HG02571 (cell line): ENCODE results near the gene FRMD4B.

ENCODE experiments used
- ATAC-seq: cut with Tn5 transposase; IDR thresholded peaks from one replicate; pipeline ENCODE4 v1.9.1; 2021; ENCODE audit warnings: mild to moderate bottlenecking, moderate library complexity; ENCODE audit not compliant: unreplicated experiment

Gene FRMD4B

DNA sequence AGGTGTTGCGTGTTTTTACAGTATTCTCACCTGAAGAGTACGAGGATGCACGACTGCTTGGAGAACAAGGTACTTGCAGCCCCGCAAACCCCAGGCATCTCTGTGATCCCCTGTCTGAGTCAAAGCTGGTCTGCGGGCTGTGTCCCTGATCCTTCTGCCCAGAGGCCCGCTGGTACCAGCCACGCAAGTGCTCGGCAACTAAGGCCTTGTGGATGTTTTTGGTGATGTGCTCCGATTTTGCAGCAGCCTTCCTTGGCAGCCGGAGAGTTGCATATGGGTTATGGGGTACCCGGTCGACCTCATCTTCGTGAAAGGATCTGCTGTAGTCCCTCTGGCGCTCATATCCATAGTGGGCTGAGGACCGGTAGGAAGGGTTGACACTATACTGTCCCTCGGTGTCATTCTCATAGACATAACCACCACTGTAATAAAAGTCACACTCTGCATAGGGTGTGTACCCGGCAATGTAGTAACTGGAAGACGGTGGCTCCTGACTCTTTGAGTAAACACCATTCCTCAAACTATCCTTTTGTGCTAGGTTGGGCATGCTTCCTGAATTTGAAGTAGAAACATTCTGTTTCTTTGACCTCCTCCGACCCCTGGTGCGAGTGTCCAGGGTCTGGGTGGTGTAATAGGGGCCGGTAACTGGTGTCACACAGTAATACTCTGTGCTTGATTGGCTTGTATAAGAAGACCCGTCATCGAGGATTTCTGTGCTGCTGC is 204.9 kb downstream of the FRMD4B start:
- ATAC-seq: no peak

GRCh38 chr3:69179740-69180372 is 206.0 kb downstream of the FRMD4B start:
- ATAC-seq: no peak

GRCh38 chr3:69178838-69179739 is 206.8 kb downstream of the FRMD4B start:
- ATAC-seq: no peak

- ATAC-seq: no peak
Measured at GRCh38 chr3:69178082-69178481, 207.8 kb downstream of the FRMD4B start.

DNA sequence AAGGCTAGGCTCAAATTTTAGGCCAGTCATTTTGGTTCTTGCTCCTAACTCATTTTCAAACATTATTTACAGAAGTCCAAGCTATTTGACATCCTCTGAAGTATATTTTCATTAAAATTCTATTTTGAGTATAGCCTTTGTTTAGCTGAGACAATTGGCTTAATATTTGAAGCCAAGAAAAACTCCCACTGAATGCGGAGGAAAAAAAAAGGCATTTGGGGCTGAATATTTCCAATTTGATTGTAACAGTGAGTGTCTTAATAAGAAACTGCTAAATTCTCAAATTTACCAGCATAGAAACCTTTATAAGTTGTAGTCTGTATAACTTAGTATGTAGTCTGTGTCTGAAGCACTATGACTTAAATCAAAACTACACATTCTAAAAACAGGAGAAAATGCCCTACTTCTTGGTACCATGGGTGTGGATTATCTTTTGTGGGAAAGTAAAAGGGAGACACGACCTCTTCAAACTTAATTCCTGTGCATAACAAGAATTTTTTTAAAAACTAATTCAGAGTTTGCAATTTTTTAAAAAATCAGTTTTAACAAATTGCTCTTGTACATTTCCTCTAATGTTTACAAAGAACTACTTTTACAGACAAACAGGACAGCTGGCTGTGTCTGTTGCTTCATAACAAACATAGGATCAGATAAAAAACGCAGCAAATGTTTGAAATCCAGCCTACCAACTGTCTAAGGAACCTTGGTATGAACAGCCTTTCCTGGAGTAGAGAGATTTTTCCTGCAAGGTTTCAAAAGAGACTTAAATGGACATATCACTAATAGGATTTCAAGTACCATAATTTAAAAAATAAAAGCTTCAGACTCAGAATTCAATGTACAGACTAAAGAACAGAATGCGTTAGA is 210.8 kb downstream of the FRMD4B start:
- no peak for ATAC-seq

DNA sequence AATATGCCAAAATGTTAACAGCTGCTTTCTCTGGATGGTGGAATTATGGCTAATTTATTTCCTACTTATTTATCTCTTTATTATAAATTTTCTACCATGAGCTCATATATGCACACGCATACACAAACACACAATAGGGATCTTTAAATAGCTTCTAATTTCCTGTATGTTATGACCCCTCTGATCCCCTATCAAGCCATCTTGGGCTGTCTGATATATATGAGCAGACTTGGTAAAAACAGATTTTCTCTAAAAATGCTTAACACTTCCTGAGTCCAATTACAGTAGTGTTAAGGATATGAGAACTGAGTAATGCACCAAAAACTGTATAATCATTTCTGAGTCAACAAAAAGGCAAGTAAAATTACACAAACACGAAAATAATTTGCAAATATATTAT is 211.4 kb downstream of the FRMD4B start:
- no peak for ATAC-seq

DNA sequence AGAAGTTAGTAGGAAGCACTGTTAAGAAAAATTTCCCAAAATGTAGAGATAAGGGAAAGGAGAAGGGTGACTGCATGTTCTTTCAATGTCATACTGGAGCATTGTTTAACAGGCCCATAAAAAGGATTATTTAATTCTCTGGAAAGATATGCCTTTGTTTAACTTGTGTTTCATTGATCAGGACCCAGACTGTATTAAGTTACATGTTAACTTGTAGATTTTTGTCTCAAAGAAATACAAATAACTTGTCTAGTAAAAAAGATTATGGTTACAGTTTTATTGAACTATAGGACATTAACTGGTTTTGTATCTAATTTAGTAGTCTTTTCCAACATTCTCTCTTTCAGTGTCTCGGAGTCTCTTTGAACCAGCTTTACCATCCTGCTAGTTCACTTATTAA is 213.8 kb downstream of the FRMD4B start:
- no peak for ATAC-seq

- ATAC-seq: no peak
Measured at GRCh38 chr3:69166446-69166845, 219.4 kb downstream of the FRMD4B start.

GRCh38 chr3:69165744-69166143 is 220.1 kb downstream of the FRMD4B start:
- ATAC-seq: no peak

GRCh38 chr3:69164296-69164695 is 221.6 kb downstream of the FRMD4B start:
- no peak for ATAC-seq

GRCh38 chr3:69162308-69162980 is 223.4 kb downstream of the FRMD4B start:
- no peak for ATAC-seq

DNA sequence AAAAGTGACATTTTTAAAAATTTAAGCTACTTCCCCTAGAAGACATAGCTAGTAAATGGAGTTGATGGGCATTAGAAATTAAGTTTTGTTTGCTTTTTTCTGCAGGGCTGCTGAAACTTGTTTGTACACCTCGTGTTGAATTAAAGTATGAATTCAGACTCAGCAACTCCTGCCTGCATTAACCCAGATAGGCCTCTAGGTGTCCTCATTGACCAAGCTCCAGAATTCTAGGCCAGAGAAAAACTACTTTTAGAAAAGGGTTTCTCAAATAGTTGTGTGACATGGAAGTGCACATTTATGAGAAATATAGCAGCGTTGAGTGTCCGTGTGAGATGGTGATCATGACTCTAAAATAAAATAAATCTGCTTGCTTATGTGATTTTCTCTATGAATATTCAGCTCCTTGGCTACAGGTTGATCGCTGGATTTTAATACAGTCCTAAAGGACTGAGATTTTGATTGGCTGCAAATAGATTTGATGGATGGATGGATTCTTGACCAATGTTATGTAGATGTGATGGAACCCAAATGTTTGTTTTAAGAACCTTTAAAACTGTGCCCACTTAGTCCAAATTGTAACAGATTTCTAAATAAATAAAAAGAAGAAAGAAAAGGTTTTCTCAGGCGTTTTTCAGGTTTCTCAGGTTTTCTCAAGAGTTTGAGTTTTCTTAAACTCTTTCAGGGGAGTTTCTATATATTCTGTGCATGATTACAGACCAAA is 224.1 kb downstream of the FRMD4B start:
- no peak for ATAC-seq

DNA sequence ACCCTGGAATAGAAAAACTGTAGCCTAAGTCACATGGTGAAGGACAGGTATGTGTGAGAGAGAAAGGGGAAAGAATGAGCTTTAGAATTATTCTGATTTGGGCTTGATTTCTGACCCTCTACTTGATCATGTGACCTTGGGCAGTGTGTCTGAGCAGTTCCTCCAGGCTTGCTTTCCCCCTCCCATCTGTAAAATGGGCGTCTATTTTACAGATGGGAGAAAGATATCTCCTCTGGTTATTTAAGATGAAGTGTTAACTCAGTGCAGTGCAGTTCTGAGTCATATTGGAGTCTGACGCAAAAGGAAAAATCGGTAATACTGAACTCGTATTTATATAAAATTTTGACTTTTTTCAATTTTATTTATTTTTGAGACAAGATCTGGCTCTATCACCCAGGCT is 225.4 kb downstream of the FRMD4B start:
- no peak for ATAC-seq

DNA sequence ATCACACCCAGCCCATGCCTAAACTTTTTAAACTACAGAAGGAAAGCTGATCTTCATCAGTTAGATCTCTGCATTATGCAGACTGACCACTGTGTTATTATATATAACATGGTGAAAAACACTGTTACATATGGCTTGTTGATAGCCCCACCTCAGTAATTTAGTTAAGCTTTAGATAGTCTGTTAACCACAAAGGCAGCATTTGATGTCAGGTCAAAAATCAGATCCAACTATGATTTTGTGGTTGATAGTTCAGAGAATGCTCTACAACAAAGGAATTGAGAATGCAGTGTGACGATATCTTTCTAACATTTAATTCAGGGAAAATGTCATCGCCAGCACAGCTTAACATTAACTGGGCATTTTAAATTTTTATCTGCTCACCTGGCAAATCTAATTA is 225.8 kb downstream of the FRMD4B start:
- ATAC-seq: no peak

DNA sequence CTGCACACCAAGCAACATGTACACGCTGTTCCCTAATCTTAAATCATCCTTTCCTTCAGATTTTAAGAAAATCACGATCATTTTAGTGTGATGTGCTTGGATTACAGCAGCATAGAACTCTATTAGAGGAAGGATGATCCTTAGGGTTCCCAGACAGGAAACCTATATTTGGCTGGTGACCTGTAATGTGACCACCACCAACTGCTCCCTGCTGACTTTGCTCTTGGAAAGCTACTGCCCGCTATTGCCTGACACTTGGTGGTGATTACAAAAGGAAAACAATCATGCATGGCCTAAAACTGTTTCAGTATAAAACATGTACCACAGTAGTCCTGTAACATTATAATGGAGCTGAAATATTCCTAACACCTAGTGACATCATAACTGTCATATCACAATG is 236.3 kb downstream of the FRMD4B start:
- no peak for ATAC-seq

GRCh38 chr3:69145688-69146087 is 240.2 kb downstream of the FRMD4B start:
- ATAC-seq: no peak

- ATAC-seq: no peak
Measured at GRCh38 chr3:69144631-69145245, 241.2 kb downstream of the FRMD4B start.

- ATAC-seq: no peak
Measured at GRCh38 chr3:69143612-69144011, 242.3 kb downstream of the FRMD4B start.

GRCh38 chr3:69142797-69143454 is 243.0 kb downstream of the FRMD4B start:
- no peak for ATAC-seq
